Activated CD4-positive, alpha-beta T cell treated with anti-CD3 and anti-CD28 coated beads, Interleukin-2, amount 50 U/mL, for 48 hours (primary cell): Measurements from ENCODE around the gene KPNA3.

ENCODE experiments used
- DNase-seq, 2 experiments: peaks; one replicate each; pipeline ENCODE4 v3.0.0-alpha.2; 2020

KPNA3 gene

GRCh38 chr13:49676581-49677298, 115.7 kb downstream of the KPNA3 start:
- no peak for DNase-seq

DNA sequence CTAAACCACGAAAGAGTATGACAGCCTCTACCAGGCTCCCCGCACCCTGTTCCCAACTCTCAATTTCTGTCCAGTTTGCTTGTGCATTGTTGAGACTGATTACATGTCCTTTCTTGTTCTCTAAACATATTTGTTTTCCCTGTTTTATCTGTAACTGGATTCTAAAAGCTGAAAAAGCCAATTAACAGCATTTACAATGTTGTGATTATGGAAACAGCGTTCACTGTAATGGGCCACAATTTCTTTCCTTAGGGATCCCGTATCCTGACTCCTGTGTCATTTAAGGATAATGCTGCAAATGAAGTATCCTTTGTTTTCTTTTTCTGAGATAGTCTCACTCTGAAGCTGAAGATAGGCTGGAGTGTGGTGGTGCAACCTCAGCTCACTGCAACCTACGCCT, 121.7 kb downstream of the KPNA3 start:
- no peak for DNase-seq

DNA sequence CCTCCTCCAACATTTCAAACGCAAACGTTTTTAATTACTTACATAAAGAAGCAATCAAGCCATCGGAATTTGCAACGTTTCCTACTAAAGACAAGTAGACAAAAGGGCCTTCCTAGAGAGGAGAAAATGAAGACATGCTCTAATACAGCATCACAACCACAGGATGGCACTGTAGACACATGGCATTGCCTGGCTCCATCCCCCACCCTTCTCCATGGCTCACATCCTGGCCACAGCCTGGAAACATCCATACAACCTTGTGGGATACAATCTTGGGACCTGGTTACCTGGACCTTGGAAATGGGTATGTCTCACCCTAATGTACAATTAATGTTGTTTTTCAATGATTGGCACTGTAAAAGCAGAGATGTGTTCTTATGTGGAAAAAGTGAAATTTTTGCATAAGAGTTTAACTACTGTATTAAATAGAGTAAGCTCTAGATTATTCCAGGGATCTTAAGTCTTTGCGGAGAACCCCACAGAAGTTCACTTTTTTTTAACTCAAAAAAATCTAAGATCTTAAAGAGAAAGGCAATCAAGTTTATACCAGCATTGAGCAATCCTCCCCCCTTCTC, 122.7 kb downstream of the KPNA3 start:
- peak; percentile 16 to 36 for DNase-seq

GRCh38 chr13:49667773-49668172, 124.7 kb downstream of the KPNA3 start:
- DNase-seq, result no peak

- no peak for DNase-seq
These were observed 127.9 kb downstream of the KPNA3 start for GRCh38 chr13:49664606-49665005.

DNA sequence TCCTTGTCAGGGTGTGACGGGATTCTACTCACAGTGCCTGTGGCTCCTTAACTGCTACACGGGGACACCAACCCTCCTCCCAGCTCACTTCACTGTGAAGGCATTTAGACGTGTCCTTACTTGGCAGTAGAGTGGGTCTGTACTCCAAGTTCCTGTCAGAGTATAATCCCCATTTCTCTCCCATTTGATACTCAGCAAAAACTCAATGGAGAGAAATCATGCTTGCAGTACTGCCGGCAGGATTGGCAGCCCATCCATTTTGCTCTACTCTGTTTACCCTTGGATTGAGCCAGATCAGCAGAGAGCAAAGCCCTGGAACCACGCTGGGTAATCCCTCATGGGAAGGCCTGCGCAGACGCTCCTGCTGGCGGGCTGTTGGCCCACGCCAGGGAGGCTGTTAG, 135.2 kb downstream of the KPNA3 start:
- DNase-seq, result no peak

GRCh38 chr13:49655906-49656305, 136.6 kb downstream of the KPNA3 start:
- DNase-seq, result no peak

- no peak for DNase-seq
These were observed 138.5 kb downstream of the KPNA3 start for GRCh38 chr13:49654011-49654410.

DNA sequence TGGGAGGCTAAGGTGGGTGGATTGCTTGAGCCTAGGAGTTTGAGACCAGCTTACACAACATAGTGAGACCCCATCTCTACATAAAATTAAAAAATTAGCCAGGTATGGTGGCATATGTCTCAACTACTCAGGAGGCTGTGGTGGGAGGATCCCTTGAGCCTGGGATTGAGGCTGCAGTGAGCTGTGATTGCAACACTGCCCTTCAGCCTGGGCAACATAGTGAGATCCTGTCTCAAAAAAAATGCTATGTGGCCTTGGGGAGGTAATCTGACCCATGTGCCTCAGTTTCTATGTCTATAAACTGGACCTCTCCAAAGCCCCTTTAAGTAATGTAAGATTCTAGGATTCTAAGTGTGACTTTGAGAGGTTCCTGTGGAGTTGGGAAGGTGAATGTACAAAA, 139.0 kb downstream of the KPNA3 start:
- DNase-seq, result no peak

DNA sequence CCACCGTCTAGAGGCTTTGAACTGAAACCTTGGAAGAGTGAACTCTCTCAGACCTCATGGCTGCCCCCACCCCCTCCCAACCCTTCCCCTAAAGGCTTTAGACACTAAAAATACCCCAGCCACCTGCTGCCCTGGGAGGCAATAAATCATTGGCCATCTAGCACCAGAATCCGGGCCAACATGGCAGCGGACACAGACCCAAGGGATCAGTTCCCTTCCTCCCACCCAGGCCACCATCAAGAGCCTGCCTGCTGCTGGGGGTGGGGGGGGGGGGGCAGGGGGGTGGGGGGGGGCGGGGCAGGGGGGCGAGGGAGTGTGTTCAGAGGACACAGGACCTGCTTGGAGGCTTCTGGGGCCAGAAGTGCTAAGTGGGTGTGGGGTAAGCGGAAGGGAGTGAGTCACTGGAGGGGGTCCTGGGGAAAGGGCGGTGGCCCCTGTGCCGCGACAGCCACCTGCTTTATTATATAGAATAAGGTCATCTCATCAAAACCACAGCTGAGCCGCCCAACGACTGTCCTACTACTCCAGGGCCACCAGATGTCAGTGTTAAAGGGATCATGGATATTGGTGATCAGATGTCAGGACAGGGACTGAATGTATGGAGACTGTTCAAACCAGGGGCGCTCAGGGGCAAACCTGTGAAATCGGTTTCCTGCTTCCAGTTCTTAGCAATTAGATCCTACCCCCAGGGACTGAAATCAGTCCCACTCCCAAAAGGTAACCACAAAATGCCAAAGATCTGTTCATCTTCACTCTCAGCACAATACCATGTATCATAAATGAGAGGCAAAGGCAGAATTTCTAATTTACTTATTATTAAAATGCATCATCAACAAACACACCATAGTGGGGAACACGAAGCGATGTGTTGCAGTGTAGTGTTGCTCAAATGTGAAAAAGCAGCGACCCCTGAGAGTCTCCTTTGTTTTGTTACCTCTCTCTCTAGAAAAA, 139.9 kb downstream of the KPNA3 start:
- peak in 1 of 2 experiments; percentile 24 for DNase-seq

GRCh38 chr13:49651570-49652354, 140.7 kb downstream of the KPNA3 start:
- DNase-seq, result no peak

- DNase-seq, result no peak
These were observed 142.5 kb downstream of the KPNA3 start for GRCh38 chr13:49649963-49650312.
